ENCODE measurements around the gene SOX1.

The SOX1 gene

DNA sequence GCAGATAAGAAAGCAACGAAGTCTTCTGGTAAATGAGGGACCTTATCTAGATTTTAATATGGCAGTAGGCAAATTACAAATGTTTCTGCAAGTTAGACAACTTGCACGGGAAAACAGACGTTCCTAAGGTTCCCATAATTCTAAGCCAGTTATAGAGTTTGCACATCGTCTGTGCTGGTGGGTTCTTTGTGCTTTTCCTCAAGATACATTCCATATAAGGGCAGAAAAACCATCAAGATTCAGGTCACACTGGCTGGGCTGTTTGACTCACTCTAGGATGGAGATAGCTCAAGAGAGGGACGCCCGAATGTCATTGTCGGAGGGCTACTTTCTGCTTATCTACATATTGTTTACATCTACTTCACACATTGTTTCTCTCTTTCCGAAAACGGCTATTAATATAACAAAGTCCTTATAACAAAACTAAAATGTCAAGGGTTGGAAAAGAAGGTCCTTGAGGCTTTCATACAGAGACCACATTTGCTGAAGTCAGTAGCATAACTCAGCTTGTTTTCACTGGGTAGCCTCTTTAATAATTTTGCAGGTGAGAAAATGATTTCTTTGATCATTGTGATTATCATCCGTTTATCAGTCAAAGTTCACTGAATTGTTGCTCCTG is 44.4 kb downstream of the SOX1 start:
- no peak for DNase-seq (ENCODE audit: extremely low read depth, low read depth)
- TF ChIP-seq, protein P1, sequence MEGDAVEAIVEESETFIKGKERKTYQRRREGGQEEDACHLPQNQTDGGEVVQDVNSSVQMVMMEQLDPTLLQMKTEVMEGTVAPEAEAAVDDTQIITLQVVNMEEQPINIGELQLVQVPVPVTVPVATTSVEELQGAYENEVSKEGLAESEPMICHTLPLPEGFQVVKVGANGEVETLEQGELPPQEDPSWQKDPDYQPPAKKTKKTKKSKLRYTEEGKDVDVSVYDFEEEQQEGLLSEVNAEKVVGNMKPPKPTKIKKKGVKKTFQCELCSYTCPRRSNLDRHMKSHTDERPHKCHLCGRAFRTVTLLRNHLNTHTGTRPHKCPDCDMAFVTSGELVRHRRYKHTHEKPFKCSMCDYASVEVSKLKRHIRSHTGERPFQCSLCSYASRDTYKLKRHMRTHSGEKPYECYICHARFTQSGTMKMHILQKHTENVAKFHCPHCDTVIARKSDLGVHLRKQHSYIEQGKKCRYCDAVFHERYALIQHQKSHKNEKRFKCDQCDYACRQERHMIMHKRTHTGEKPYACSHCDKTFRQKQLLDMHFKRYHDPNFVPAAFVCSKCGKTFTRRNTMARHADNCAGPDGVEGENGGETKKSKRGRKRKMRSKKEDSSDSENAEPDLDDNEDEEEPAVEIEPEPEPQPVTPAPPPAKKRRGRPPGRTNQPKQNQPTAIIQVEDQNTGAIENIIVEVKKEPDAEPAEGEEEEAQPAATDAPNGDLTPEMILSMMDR (IDR thresholded peaks at IDR 0.05; ENCODE audit: low read depth, low read length, missing control alignments): no peak
- no peak overlapping the region for H3K4me3 ChIP-seq (replicated peaks; ENCODE audit: low read depth, low read length)

GRCh38 chr13:112112534-112113276 is 45.8 kb downstream of the SOX1 start:
- no peak overlapping the region for H3K4me3 ChIP-seq (replicated peaks; ENCODE audit: low read depth, low read length)
- TF ChIP-seq, protein P1 (IDR thresholded peaks at IDR 0.05; ENCODE audit: low read depth, low read length, missing control alignments): no peak
- no peak for DNase-seq (ENCODE audit: extremely low read depth, low read depth)

GRCh38 chr13:112113348-112113747 is 46.4 kb downstream of the SOX1 start:
- no peak overlapping the region for H3K4me3 ChIP-seq (replicated peaks; ENCODE audit: low read depth, low read length)
- TF ChIP-seq, protein P1 (IDR thresholded peaks at IDR 0.05; ENCODE audit: low read depth, low read length, missing control alignments): no peak
- no peak for DNase-seq (ENCODE audit: extremely low read depth, low read depth)

DNA sequence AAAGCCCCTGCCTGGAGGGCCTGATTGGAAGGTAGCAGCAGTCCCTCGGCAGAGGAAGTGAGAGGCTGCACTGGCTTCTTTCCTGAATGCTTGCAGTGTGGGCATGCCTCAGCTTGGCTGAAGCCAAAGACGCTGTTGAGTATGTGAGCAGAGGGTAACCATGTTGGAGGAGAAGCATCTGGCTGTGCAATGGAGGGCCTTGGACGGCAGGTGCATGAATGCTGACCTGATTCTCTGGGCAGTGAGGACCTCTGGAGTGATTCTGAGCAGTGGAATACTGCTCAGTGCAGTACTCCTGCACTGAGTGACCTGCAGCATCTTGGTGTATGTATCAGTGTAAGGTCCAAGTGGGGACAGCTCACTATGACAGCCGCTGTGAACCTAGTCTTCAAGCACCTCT is 46.9 kb downstream of the SOX1 start:
- no peak for DNase-seq (ENCODE audit: extremely low read depth, low read depth)
- H3K4me3 ChIP-seq (replicated peaks; ENCODE audit: low read depth, low read length): no peak overlapping the region
- TF ChIP-seq, protein P1 (IDR thresholded peaks at IDR 0.05; ENCODE audit: low read depth, low read length, missing control alignments): no peak

DNA sequence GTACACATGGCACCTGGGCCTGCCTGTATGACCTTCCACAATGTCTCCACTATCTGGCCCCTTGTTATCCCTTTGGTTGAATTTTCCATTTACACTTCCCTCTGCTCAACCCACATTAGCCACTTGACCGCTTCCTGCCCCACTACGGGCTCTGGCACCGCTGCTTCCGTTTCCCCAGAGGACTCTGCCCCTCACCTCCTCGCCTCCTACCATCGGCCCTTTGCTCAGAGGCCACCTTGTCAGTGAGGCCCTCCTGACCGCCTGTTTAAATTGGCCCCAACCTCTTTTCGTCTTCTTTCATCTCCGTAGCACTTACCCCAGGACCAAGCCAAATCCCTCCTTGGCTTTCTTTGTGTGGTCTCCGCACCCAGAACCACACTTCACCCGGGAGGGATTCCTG is 47.4 kb downstream of the SOX1 start:
- TF ChIP-seq, protein P1 (IDR thresholded peaks at IDR 0.05; ENCODE audit: low read depth, low read length, missing control alignments): no peak
- DNase-seq (ENCODE audit: extremely low read depth, low read depth): no peak
- H3K4me3 ChIP-seq (replicated peaks; ENCODE audit: low read depth, low read length): no peak overlapping the region

DNA sequence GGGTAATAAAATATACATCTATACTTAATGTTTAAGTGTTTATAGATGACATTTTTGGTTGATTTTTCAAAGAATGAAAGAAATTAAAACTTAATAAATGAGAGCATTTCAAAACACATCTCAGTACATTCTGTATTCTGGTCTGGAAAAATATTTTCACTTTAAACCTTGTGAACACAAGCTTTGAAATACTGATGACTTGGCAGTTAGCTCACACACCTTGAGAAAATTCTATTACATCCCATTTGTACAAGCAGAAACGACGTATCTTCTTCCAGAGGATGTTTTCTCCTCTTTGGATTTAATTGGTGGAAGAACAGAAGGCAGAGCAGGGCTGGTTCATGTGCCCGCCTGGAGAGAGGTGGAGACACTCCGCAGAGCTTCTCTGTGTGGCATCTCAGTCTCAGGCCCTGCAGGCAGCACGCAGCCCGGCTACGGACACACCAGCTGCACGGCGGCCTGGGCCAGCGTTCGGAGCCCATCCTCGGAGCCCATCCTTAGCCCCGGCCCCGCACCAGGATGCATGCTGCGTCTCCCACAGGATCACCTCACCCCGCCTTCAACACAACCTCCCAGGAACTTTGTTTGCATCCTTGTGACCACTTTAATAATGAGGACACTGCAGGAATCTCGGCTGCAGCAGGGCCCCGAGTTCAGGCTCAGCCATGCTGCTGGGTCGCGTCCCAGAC is 48.6 kb downstream of the SOX1 start:
- no peak overlapping the region for H3K4me3 ChIP-seq (replicated peaks; ENCODE audit: low read depth, low read length)
- TF ChIP-seq, protein P1 (IDR thresholded peaks at IDR 0.05; ENCODE audit: low read depth, low read length, missing control alignments): no peak
- DNase-seq (ENCODE audit: extremely low read depth, low read depth): no peak
